SK-N-SH (cell line): ENCODE data around the gene KDM5C. TPM values are rescaled to one million over a fixed set of nuclear protein-coding genes. Genes with fewer than 3 reads are reported as not detected.

Experiments used
- CTCF ChIA-PET: fragments of 300-600, 350-600 bp; formaldehyde crosslinking; extraction: SDS; loops from one replicate; lab custom pipeline; 2021; lab: Yijun Ruan, JAX
- POLR2A ChIA-PET: fragments of 350-600 bp; sonication (Branson Sonifier 250); formaldehyde crosslinking; extraction: SDS; loops from one replicate; lab custom pipeline; 2020; ENCODE audit warnings: antibody characterized with exemption, inconsistent platforms; lab: Yijun Ruan, JAX
- DNase-seq: peaks from one replicate; pipeline ENCODE4 v3.0.0; 2012
- H2AFZ ChIP-seq: fragments of 200-600 bp; sonication (generic); 2 replicates; pipeline ENCODE4 v1.8.1; 2016; ENCODE audit warnings: antibody characterized with exemption, mild to moderate bottlenecking, low read depth
- H3F3A ChIP-seq: fragments of 200-600 bp; sonication (generic); replicated peaks from 2 replicates; pipeline ENCODE3; 2016; ENCODE audit warnings: antibody characterized with exemption, mild to moderate bottlenecking; ENCODE audit not compliant: insufficient read depth
- H3K27ac ChIP-seq, 2 experiments: fragments of 200-500 bp in 1 of 2; fragments of 200-600 bp in 1 of 2; sonication (Bioruptor generic) in 1 of 2; sonication (generic), shearing (Covaris generic) in 1 of 2; 2 replicates each; pipeline versions ENCODE4 v1.5.1 to v1.6.1; 2014 to 2016; ENCODE audit warnings: low read depth in 2 of 2, inconsistent platforms in 1 of 2, low read length in 1 of 2, mild to moderate bottlenecking in 1 of 2, mixed read lengths in 1 of 2
- H3K27me3 ChIP-seq: fragments of 200-600 bp; sonication (generic), shearing (Covaris generic); 2 replicates; pipeline ENCODE4 v1.6.1; 2016; ENCODE audit warnings: mixed run types; ENCODE audit not compliant: insufficient read depth
- H3K36me3 ChIP-seq, 2 experiments: fragments of 200-500 bp in 1 of 2; fragments of 200-600 bp in 1 of 2; sonication (Bioruptor generic) in 1 of 2; sonication (generic) in 1 of 2; replicated peaks in 1 of 2; 2 replicates each; pipeline versions ENCODE3 to v1.5.1; 2014 to 2016; ENCODE audit warnings: low read length in 1 of 2, mild to moderate bottlenecking in 1 of 2; ENCODE audit not compliant: insufficient read depth in 2 of 2, control insufficient read depth in 1 of 2
- H3K4me1 ChIP-seq, 2 experiments: fragments of 200-500 bp in 1 of 2; fragments of 200-600 bp in 1 of 2; sonication (Bioruptor generic) in 1 of 2; sonication (generic), shearing (Covaris generic) in 1 of 2; 2 replicates each; pipeline versions ENCODE4 v1.5.1 to v1.6.1; 2014 to 2016; ENCODE audit warnings: low read depth in 1 of 2, low read length in 1 of 2, mixed run types in 1 of 2; ENCODE audit not compliant: insufficient read depth in 2 of 2, control insufficient read depth in 1 of 2
- H3K4me2 ChIP-seq: fragments of 200-600 bp; sonication (generic), shearing (Covaris generic); 2 replicates; pipeline ENCODE4 v1.6.1; 2017; ENCODE audit warnings: mixed run types
- H3K4me3 ChIP-seq, 2 experiments: fragments of 200-500 bp in 1 of 2; fragments of 200-600 bp in 1 of 2; sonication (Bioruptor generic) in 1 of 2; sonication (generic), shearing (Covaris generic) in 1 of 2; 2 replicates each; pipeline versions ENCODE4 v1.5.1 to v1.8.1; 2014 to 2016; ENCODE audit warnings: low read depth in 2 of 2, inconsistent platforms in 1 of 2, low read length in 1 of 2, mild to moderate bottlenecking in 1 of 2, mixed read lengths in 1 of 2, moderate library complexity in 1 of 2
- H3K79me2 ChIP-seq: fragments of 200-600 bp; sonication (generic); 2 replicates; pipeline ENCODE4 v1.8.1; 2017; ENCODE audit warnings: mild to moderate bottlenecking; ENCODE audit not compliant: insufficient read depth
- H3K9ac ChIP-seq: fragments of 200-600 bp; sonication (generic); 2 replicates; pipeline ENCODE4 v1.6.1; 2017; ENCODE audit warnings: mixed run types
- H3K9me2 ChIP-seq: fragments of 200-600 bp; sonication (generic); 2 replicates; pipeline ENCODE4 v1.6.1; 2017; ENCODE audit warnings: mixed run types
- H3K9me3 ChIP-seq: fragments of 200-600 bp; sonication (generic); 2 replicates; pipeline ENCODE4 v1.6.1; 2017; ENCODE audit warnings: mixed run types, mild to moderate bottlenecking, moderate library complexity
- H4K20me1 ChIP-seq: fragments of 200-600 bp; sonication (generic); 2 replicates; pipeline ENCODE4 v1.6.1; 2017; ENCODE audit warnings: mild to moderate bottlenecking, mixed run types; ENCODE audit not compliant: insufficient read depth
- EP300 ChIP-seq, 2 experiments: IDR thresholded peaks; 2 replicates each; pipeline versions ENCODE4 v1.4.0 to v1.6.1; 2012; ENCODE audit warnings: borderline replicate concordance in 1 of 2, low read depth in 1 of 2, low read length in 1 of 2
- FOXJ3 ChIP-seq: sonication (generic); formaldehyde crosslinking; IDR thresholded peaks from 2 replicates; pipeline ENCODE4 v1.5.1; 2020; ENCODE audit warnings: mild to moderate bottlenecking, missing genetic modification reagents
- GABPA ChIP-seq: IDR thresholded peaks from 2 replicates; pipeline ENCODE4 v1.4.0; 2012; ENCODE audit warnings: low read depth, mild to moderate bottlenecking
- GATA2 ChIP-seq: sonication (generic); formaldehyde crosslinking; IDR thresholded peaks from 2 replicates; pipeline ENCODE4 v1.5.0; 2020; ENCODE audit warnings: mild to moderate bottlenecking, missing genetic modification reagents
- NFIC ChIP-seq: IDR thresholded peaks from 2 replicates; pipeline ENCODE4 v1.4.0; 2012; ENCODE audit warnings: borderline replicate concordance
- NRF1 ChIP-seq: IDR thresholded peaks from 2 replicates; pipeline ENCODE4 v1.6.1; 2012; ENCODE audit warnings: low read depth, mild to moderate bottlenecking, low read length
- RAD21 ChIP-seq: IDR thresholded peaks from 2 replicates; pipeline ENCODE4 v1.6.1; 2012; ENCODE audit warnings: mild to moderate bottlenecking, low read length
- RCOR1 ChIP-seq: fragments of 150-350 bp; IDR thresholded peaks from 2 replicates; pipeline ENCODE4 v1.6.1; 2017; ENCODE audit warnings: antibody characterized with exemption, low read length
- RFX5 ChIP-seq: IDR thresholded peaks from 2 replicates; pipeline ENCODE4 v1.6.1; 2012; ENCODE audit warnings: mild to moderate bottlenecking, improper control_type of control experiment, low read length
- SIN3A ChIP-seq: IDR thresholded peaks from 2 replicates; pipeline ENCODE4 v1.6.1; 2012; ENCODE audit warnings: low read depth, mild to moderate bottlenecking, low read length, moderate library complexity, borderline replicate concordance
- SMC3 ChIP-seq: IDR thresholded peaks from 2 replicates; pipeline ENCODE4 v1.6.1; 2012; ENCODE audit warnings: low read depth, low read length, improper control_type of control experiment
- TCF12 ChIP-seq: IDR thresholded peaks from 2 replicates; pipeline ENCODE4 v1.4.0; 2012
- TEAD4 ChIP-seq: IDR thresholded peaks from 2 replicates; pipeline ENCODE4 v1.4.0; 2012; ENCODE audit warnings: mild to moderate bottlenecking, borderline replicate concordance; ENCODE audit not compliant: insufficient read depth
- YY1 ChIP-seq: IDR thresholded peaks from 2 replicates; pipeline ENCODE4 v1.4.0; 2012; ENCODE audit warnings: low read depth, mild to moderate bottlenecking
- WGBS: methylation state at CpG from one replicate; pipeline ENCODE4 v1.1.6; 2017; ENCODE audit warnings: low lambda C conversion rate; 5-methylcytosine and 5-hydroxymethylcytosine counted together
- polyA plus RNA-seq, 3 experiments: library from polyadenylated mRNA; depleted of rRNA; stranded (reverse); fragments of >200 nt; gene quantifications; 2 replicates each; pipeline ENCODE4 v1.2.3, GENCODE V29; 2012
- TF ChIP-seq, protein P1 (sequence below): IDR thresholded peaks from 2 replicates; pipeline ENCODE4 v1.4.0; 2012; ENCODE audit warnings: low read depth
- TF ChIP-seq, protein P2 (sequence below): IDR thresholded peaks from 2 replicates; pipeline ENCODE4 v1.4.0; 2012; ENCODE audit warnings: low read depth, borderline replicate concordance
- TF ChIP-seq, protein P3 (sequence below): IDR thresholded peaks from 2 replicates; pipeline ENCODE4 v1.4.0; 2012; ENCODE audit warnings: low read depth, borderline replicate concordance
- TF ChIP-seq, protein P4 (sequence below): IDR thresholded peaks from 2 replicates; pipeline ENCODE4 v1.6.1; 2012; ENCODE audit warnings: mild to moderate bottlenecking, low read depth, low read length, moderate library complexity
- TF ChIP-seq, protein P5 (sequence below): fragments of 150-350 bp; IDR thresholded peaks from 2 replicates; pipeline ENCODE4 v1.6.1; 2017; ENCODE audit warnings: antibody characterized with exemption, low read length, low read depth, borderline replicate concordance

The KDM5C gene
- polyA plus RNA-seq, 1 of the 3 experiments (the other 2 are of a cell fraction): 76.6 TPM

DNA sequence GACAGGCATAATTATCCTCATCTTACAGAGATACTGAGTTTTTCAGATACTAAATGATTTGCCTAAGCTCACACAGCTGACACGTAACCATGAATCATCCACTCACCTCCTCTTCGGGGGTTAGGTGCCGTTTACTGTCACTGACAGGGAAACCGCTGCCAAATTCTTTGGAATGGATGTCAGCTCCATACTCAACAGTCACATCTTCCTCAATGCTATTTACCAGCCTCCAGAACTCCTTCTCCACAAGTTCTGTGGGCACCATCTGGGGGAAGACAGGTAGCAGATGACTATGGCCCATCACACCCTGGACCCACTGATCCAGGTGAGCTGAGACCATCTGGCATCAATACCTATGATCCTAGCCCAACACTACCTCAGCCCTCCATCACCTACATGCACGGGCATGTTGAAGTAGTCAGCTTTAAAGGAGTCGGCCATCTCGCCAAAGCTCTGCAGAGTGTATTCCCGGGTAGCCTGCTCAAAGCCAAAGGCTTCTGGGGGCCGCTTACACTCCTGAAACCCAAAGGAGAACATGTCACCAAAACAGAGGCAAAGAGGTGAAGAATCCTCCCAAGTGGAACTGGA, 13.5 kb downstream of the KDM5C start:
- CTCF ChIA-PET: no interaction called here
- Histone ChIP-seq H3K9me2 (no peaks in the 10 kb centered on the region), H3K9me3 (no peaks in the 10 kb centered on the region), H3K4me1 (no peaks in the 10 kb centered on the region), H3K4me3 (no peak overlapping the region), H3K9ac (no peak overlapping the region), H3K79me2 (no peaks in the 10 kb centered on the region; the same call in 1 of the 2 replicates), H3K4me2 (no peak overlapping the region), H3K36me3 (peaks cover 63 to 71% of the 10 kb centered on the region in 2 experiments), H3F3A (peaks cover 3% of the 10 kb centered on the region), H2AFZ (no peak overlapping the region), H4K20me1 (no peaks in the 10 kb centered on the region), H3K27me3 (no peaks in the 10 kb centered on the region), H3K27ac (no peak overlapping the region)
- no peak for TF ChIP-seq TCF12
- TF ChIP-seq SIN3A: no peak
- no peak for TF ChIP-seq GABPA
- no peak for TF ChIP-seq FOXJ3 (CRISPR knock-in tag)
- TF ChIP-seq RCOR1: no peak
- no peak for TF ChIP-seq GATA2
- no peak for TF ChIP-seq EP300 (IDR thresholded peaks at IDR 0.05; ENCODE audit: borderline replicate concordance in 1 of 2, low read depth in 1 of 2, low read length in 1 of 2)
- TF ChIP-seq TEAD4: no peak
- TF ChIP-seq, protein P1, sequence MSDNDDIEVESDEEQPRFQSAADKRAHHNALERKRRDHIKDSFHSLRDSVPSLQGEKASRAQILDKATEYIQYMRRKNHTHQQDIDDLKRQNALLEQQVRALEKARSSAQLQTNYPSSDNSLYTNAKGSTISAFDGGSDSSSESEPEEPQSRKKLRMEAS: no peak
- TF ChIP-seq, protein P2, sequence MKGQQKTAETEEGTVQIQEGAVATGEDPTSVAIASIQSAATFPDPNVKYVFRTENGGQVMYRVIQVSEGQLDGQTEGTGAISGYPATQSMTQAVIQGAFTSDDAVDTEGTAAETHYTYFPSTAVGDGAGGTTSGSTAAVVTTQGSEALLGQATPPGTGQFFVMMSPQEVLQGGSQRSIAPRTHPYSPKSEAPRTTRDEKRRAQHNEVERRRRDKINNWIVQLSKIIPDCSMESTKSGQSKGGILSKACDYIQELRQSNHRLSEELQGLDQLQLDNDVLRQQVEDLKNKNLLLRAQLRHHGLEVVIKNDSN: no peak
- TF ChIP-seq NRF1: no peak
- no peak for TF ChIP-seq RAD21
- TF ChIP-seq SMC3: no peak
- TF ChIP-seq, protein P3, sequence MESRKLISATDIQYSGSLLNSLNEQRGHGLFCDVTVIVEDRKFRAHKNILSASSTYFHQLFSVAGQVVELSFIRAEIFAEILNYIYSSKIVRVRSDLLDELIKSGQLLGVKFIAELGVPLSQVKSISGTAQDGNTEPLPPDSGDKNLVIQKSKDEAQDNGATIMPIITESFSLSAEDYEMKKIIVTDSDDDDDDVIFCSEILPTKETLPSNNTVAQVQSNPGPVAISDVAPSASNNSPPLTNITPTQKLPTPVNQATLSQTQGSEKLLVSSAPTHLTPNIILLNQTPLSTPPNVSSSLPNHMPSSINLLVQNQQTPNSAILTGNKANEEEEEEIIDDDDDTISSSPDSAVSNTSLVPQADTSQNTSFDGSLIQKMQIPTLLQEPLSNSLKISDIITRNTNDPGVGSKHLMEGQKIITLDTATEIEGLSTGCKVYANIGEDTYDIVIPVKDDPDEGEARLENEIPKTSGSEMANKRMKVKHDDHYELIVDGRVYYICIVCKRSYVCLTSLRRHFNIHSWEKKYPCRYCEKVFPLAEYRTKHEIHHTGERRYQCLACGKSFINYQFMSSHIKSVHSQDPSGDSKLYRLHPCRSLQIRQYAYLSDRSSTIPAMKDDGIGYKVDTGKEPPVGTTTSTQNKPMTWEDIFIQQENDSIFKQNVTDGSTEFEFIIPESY: no peak
- no peak for TF ChIP-seq RFX5
- TF ChIP-seq, protein P4, sequence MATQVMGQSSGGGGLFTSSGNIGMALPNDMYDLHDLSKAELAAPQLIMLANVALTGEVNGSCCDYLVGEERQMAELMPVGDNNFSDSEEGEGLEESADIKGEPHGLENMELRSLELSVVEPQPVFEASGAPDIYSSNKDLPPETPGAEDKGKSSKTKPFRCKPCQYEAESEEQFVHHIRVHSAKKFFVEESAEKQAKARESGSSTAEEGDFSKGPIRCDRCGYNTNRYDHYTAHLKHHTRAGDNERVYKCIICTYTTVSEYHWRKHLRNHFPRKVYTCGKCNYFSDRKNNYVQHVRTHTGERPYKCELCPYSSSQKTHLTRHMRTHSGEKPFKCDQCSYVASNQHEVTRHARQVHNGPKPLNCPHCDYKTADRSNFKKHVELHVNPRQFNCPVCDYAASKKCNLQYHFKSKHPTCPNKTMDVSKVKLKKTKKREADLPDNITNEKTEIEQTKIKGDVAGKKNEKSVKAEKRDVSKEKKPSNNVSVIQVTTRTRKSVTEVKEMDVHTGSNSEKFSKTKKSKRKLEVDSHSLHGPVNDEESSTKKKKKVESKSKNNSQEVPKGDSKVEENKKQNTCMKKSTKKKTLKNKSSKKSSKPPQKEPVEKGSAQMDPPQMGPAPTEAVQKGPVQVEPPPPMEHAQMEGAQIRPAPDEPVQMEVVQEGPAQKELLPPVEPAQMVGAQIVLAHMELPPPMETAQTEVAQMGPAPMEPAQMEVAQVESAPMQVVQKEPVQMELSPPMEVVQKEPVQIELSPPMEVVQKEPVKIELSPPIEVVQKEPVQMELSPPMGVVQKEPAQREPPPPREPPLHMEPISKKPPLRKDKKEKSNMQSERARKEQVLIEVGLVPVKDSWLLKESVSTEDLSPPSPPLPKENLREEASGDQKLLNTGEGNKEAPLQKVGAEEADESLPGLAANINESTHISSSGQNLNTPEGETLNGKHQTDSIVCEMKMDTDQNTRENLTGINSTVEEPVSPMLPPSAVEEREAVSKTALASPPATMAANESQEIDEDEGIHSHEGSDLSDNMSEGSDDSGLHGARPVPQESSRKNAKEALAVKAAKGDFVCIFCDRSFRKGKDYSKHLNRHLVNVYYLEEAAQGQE: no peak
- TF ChIP-seq, protein P5, sequence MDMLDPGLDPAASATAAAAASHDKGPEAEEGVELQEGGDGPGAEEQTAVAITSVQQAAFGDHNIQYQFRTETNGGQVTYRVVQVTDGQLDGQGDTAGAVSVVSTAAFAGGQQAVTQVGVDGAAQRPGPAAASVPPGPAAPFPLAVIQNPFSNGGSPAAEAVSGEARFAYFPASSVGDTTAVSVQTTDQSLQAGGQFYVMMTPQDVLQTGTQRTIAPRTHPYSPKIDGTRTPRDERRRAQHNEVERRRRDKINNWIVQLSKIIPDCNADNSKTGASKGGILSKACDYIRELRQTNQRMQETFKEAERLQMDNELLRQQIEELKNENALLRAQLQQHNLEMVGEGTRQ: no peak
- TF ChIP-seq NFIC: no peak
- TF ChIP-seq YY1: no peak
- DNase-seq: no peak
- POLR2A ChIA-PET: no interaction called here
- WGBS: 77% methylated on average over 9 of the region's 9 CpGs
